Prostate gland (tissue), 2 donors: ENCODE results near the gene SEC24B.

Experiments
- POLR2AphosphoS5 ChIP-seq: sonication (generic); formaldehyde crosslinking; IDR thresholded peaks from one replicate; pipeline ENCODE4 v1.6.1; 2017; ENCODE audit warnings: antibody characterized with exemption
- TF ChIP-seq, protein P1 (sequence below), 4 experiments: fragments of 200-600 bp in 2 of 4; fragments of 450-650 bp in 2 of 4; sonication (generic) in 2 of 4; IDR thresholded peaks; 1 replicate in 3 of 4; 2 replicates in 1 of 4; pipeline ENCODE4 v1.5.1; 2016 to 2019; ENCODE audit warnings: antibody characterized with exemption in 4 of 4, mild to moderate bottlenecking in 2 of 4, moderate library complexity in 2 of 4

- TF ChIP-seq, protein P1, sequence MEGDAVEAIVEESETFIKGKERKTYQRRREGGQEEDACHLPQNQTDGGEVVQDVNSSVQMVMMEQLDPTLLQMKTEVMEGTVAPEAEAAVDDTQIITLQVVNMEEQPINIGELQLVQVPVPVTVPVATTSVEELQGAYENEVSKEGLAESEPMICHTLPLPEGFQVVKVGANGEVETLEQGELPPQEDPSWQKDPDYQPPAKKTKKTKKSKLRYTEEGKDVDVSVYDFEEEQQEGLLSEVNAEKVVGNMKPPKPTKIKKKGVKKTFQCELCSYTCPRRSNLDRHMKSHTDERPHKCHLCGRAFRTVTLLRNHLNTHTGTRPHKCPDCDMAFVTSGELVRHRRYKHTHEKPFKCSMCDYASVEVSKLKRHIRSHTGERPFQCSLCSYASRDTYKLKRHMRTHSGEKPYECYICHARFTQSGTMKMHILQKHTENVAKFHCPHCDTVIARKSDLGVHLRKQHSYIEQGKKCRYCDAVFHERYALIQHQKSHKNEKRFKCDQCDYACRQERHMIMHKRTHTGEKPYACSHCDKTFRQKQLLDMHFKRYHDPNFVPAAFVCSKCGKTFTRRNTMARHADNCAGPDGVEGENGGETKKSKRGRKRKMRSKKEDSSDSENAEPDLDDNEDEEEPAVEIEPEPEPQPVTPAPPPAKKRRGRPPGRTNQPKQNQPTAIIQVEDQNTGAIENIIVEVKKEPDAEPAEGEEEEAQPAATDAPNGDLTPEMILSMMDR (IDR thresholded peaks at IDR 0.05), result no peak
- TF ChIP-seq POLR2AphosphoS5, result peak; percentile 71
Measured at GRCh38 chr4:109440948-109441347, 7.3 kb downstream of the SEC24B start.
